PC-3 (cell line): ENCODE data around the gene MEX3A. TPM values are rescaled to one million over a fixed set of nuclear protein-coding genes. Genes with fewer than 3 reads are reported as not detected.

Source experiments
- ATAC-seq: fragments of 200-7000 bp; cut with Tn5 transposase; 2 replicates; pipeline ENCODE4 v1.9.1; 2020; ENCODE audit warnings: mild to moderate bottlenecking, moderate library complexity
- BruUV-seq: library from RNA; stranded (reverse); fragments of 400-500 nt; replicated peaks from 2 replicates; lab custom pipeline; 2021; lab: Mats Ljungman, UMichigan
- CTCF ChIA-PET: fragments of 300-600 bp; sonication (Branson Sonifier 250); formaldehyde crosslinking; loops from one replicate; lab custom pipeline; 2022; ENCODE audit warnings: antibody characterized with exemption; lab: Charles Lee
- POLR2A ChIA-PET: fragments of 300-600 bp; sonication (Branson Sonifier 250); formaldehyde crosslinking; loops from one replicate; lab custom pipeline; 2022; ENCODE audit warnings: antibody characterized with exemption; ENCODE audit not compliant: unreplicated experiment; lab: Charles Lee
- DNase-seq: peaks from one replicate; pipeline ENCODE4 v3.0.0-alpha.2; 2015
- H2AFZ ChIP-seq: fragments of 300-600 bp; sonication (generic); 2 replicates; pipeline ENCODE4 v1.6.0; 2016; ENCODE audit warnings: antibody characterized with exemption, low read length
- H3F3A ChIP-seq: fragments of 300-600 bp; sonication (generic); one replicate; pipeline ENCODE4 v1.6.0; 2017; ENCODE audit warnings: antibody characterized with exemption, low read length, control low read depth, mild to moderate bottlenecking; ENCODE audit not compliant: unreplicated experiment
- H3K27ac ChIP-seq: fragments of 300-600 bp; sonication (generic); 2 replicates; pipeline ENCODE4 v1.5.1; 2016; ENCODE audit warnings: mild to moderate bottlenecking, low read length
- H3K27me3 ChIP-seq: fragments of 300-600 bp; sonication (generic); 2 replicates; pipeline ENCODE4 v1.6.1; 2016; ENCODE audit warnings: low read length, mixed read lengths
- H3K36me3 ChIP-seq: fragments of 300-600 bp; sonication (generic); 2 replicates; pipeline ENCODE4 v1.6.1; 2016; ENCODE audit warnings: low read depth, mixed run types, low read length, mixed read lengths
- H3K4me1 ChIP-seq: fragments of 300-600 bp; sonication (generic); 2 replicates; pipeline ENCODE4 v1.5.1; 2016; ENCODE audit warnings: low read length; ENCODE audit not compliant: insufficient read depth
- H3K4me2 ChIP-seq: fragments of 300-600 bp; sonication (generic); 2 replicates; pipeline ENCODE4 v1.6.0; 2016; ENCODE audit warnings: low read length
- H3K4me3 ChIP-seq: fragments of 300-600 bp; sonication (generic); 2 replicates; pipeline ENCODE4 v1.5.1; 2016; ENCODE audit warnings: mild to moderate bottlenecking, low read length, mixed read lengths
- H3K79me2 ChIP-seq: fragments of 300-600 bp; sonication (generic); 2 replicates; pipeline ENCODE4 v1.6.1; 2017; ENCODE audit warnings: low read length, mixed read lengths
- H3K9ac ChIP-seq: fragments of 300-600 bp; sonication (generic); 2 replicates; pipeline ENCODE4 v1.6.0; 2016; ENCODE audit warnings: mild to moderate bottlenecking, low read length
- H3K9me2 ChIP-seq: fragments of 300-600 bp; sonication (generic); replicated peaks from 2 replicates; pipeline ENCODE4 v1.6.1; 2016; ENCODE audit warnings: mixed run types, low read length, mixed read lengths
- H3K9me3 ChIP-seq: fragments of 300-600 bp; sonication (generic); 2 replicates; pipeline ENCODE4 v1.6.1; 2016; ENCODE audit warnings: low read length, mixed read lengths
- H4K20me1 ChIP-seq: fragments of 300-600 bp; sonication (generic); 2 replicates; pipeline ENCODE4 v1.6.1; 2016; ENCODE audit warnings: low read length, mixed read lengths
- CTCF ChIP-seq: fragments of 300-600 bp; sonication (generic); conservative IDR thresholded peaks from 2 replicates; pipeline ENCODE4 v1.5.1; 2017; ENCODE audit warnings: antibody characterized with exemption, low read depth, mild to moderate bottlenecking, low read length
- EZH2 ChIP-seq: fragments of 300-600 bp; sonication (generic); IDR thresholded peaks from one replicate; pipeline ENCODE4 v1.6.1; 2017; ENCODE audit warnings: antibody characterized with exemption, mild to moderate bottlenecking, low read length; ENCODE audit not compliant: unreplicated experiment
- EZH2phosphoT487 ChIP-seq: fragments of 300-600 bp; sonication (generic); IDR thresholded peaks from 2 replicates; pipeline ENCODE4 v1.6.1; 2018; ENCODE audit warnings: mild to moderate bottlenecking, antibody characterized with exemption, low read length, borderline replicate concordance
- intact Hi-C: fragments of 100-400 bp; cut with micrococcal nuclease; formaldehyde crosslinking; loops from 2 replicates; pipeline ENCODE4 v1.9.0; 2023
- total RNA-seq: library from RNA; depleted of rRNA; stranded (reverse); fragments of >200 nt; gene quantifications from 2 replicates; pipeline ENCODE4 v1.2.3, GENCODE V29; 2014

Gene MEX3A
- total RNA-seq, 1 experiment from 2014 or later: 12.9 TPM

GRCh38 chr1:156114919-156115513, 32.8 kb upstream of the MEX3A start:
- no peaks in the 10 kb centered on the region for H3K9me3 ChIP-seq
- H3K9me2 ChIP-seq: no peaks in the 10 kb centered on the region
- H3K27ac ChIP-seq: peak overlapping the region; percentile 91
- no peak for ATAC-seq
- H3K4me2 ChIP-seq: peak overlapping the region; percentile 93
- no peak overlapping the region for H2AFZ ChIP-seq
- H3K79me2 ChIP-seq: peaks cover 55% of the 10 kb centered on the region
- TF ChIP-seq CTCF: no peak
- no peak for TF ChIP-seq EZH2
- no peak for TF ChIP-seq EZH2phosphoT487
- H3K36me3 ChIP-seq: peaks cover 15% of the 10 kb centered on the region
- ChIA-PET CTCF (interaction anchor here (0.6 to 1.3 kb wide), 4 partner anchors 8 to 18 kb away, joined by 3 to 9 read pairs (median 3); no protein-coding TSS in a partner anchor), POLR2A (interaction anchor here (0.6 to 1.8 kb wide), 6 partner anchors 9 to 49 kb away, joined by 3 to 13 read pairs (median 6); no protein-coding TSS in a partner anchor)
- DNase-seq: peak; percentile 41
- no peaks in the 10 kb centered on the region for H3F3A ChIP-seq
- H3K27me3 ChIP-seq: no peaks in the 10 kb centered on the region
- H4K20me1 ChIP-seq: peaks cover 47% of the 10 kb centered on the region
- H3K4me3 ChIP-seq: peak overlapping the region; percentile 86
- peaks cover 44% of the 10 kb centered on the region for H3K4me1 ChIP-seq
- intact Hi-C loops: loop anchor here (1.0 kb wide), 3 partner anchors 8 to 19 kb away; no protein-coding TSS in a partner anchor
- peak overlapping the region; percentile 94 for H3K9ac ChIP-seq
- BruUV-seq: TSS peak; percentile 49

- no peaks in the 10 kb centered on the region for H3F3A ChIP-seq
- POLR2A ChIA-PET: interaction anchor here (0.6 to 1.8 kb wide), 6 partner anchors 8 to 50 kb away, joined by 3 to 10 read pairs (median 6); no protein-coding TSS in a partner anchor
Measured at GRCh38 chr1:156114101-156114918, 32.0 kb upstream of the MEX3A start, which contains the start of gene LMNA. Gene LMNA, plus strand, starts transcription at chr1:156114711. Its CDS starts 208 bp downstream, at chr1:156114919.

More at GRCh38 chr1:156114101-156114918, 32.0 kb upstream of the MEX3A start, which contains the start of gene LMNA:
- H3K4me2 ChIP-seq: peak within 1 kb of the TSS; percentile 93
- H3K9ac ChIP-seq: peak within 1 kb of the TSS; percentile 94
- CTCF ChIA-PET: interaction anchor here (1.0 to 1.3 kb wide), 2 partner anchors 9 to 17 kb away, joined by 3 read pairs; no protein-coding TSS in a partner anchor
- no peaks in the 10 kb centered on the region for H3K27me3 ChIP-seq
- peaks cover 11% of the 10 kb centered on the region for H3K36me3 ChIP-seq
- ATAC-seq (peak; percentile 67), DNase-seq (peak; percentile 98)
- peak within 1 kb of the TSS; percentile 86 for H3K4me3 ChIP-seq
- H4K20me1 ChIP-seq: peaks cover 41% of the 10 kb centered on the region
- TF ChIP-seq EZH2phosphoT487: peak; percentile 66; the same call in 1 of the 2 replicates
- TF ChIP-seq EZH2: no peak
- peaks cover 48% of the 10 kb centered on the region for H3K79me2 ChIP-seq
- intact Hi-C loops: loop anchor here (1.0 kb wide), 3 partner anchors 9 to 18 kb away; no protein-coding TSS in a partner anchor
- H3K4me1 ChIP-seq: peaks cover 38% of the 10 kb centered on the region
- no peaks in the 10 kb centered on the region for H3K9me2 ChIP-seq
- H3K9me3 ChIP-seq: no peaks in the 10 kb centered on the region
- BruUV-seq: no TSS peak
- peak within 1 kb of the TSS; percentile 55; the same call in 1 of the 2 replicates for H2AFZ ChIP-seq
- peak within 1 kb of the TSS; percentile 91 for H3K27ac ChIP-seq
